ENCODE measurements around the gene CDYL2. TPM values are rescaled to one million over a fixed set of nuclear protein-coding genes. Genes with fewer than 3 reads are reported as not detected.

CDYL2 gene
- total RNA-seq, 4 donors from 2014 or later, result 1.8 to 4.8 (median 3.1) TPM

DNA sequence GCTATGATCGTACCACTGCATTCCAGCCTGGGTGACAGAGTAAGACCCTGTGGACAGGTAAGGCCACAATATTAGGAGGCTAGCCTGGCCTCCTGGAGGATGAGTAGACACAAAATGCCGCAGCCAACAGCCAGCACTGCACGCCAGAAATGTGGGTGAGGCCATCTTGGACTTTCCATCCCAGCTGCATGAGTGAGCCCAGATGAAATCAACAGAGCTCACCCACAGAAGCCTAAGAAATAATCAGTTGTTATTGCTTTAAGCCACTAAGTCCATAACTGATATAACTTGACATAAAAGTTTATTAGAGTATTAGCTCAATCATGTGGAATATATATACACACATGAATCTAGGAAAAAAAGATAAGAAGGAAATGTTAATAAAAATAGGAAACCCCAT, 101.7 kb downstream of the CDYL2 start:
- TF ChIP-seq POLR2A (IDR thresholded peaks at IDR 0.05), result no peak
- TF ChIP-seq, protein P1, sequence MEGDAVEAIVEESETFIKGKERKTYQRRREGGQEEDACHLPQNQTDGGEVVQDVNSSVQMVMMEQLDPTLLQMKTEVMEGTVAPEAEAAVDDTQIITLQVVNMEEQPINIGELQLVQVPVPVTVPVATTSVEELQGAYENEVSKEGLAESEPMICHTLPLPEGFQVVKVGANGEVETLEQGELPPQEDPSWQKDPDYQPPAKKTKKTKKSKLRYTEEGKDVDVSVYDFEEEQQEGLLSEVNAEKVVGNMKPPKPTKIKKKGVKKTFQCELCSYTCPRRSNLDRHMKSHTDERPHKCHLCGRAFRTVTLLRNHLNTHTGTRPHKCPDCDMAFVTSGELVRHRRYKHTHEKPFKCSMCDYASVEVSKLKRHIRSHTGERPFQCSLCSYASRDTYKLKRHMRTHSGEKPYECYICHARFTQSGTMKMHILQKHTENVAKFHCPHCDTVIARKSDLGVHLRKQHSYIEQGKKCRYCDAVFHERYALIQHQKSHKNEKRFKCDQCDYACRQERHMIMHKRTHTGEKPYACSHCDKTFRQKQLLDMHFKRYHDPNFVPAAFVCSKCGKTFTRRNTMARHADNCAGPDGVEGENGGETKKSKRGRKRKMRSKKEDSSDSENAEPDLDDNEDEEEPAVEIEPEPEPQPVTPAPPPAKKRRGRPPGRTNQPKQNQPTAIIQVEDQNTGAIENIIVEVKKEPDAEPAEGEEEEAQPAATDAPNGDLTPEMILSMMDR (IDR thresholded peaks at IDR 0.05), result no peak
- no peak for DNase-seq
- no peak overlapping the region for H3K27ac ChIP-seq
- H3K27me3 ChIP-seq, result no peaks in the 10 kb centered on the region
- intact Hi-C loops (cut with DNase I), result no loop called here
- no peaks in the 10 kb centered on the region for H3K36me3 ChIP-seq
- H3K4me1 ChIP-seq, result no peaks in the 10 kb centered on the region
- H3K4me3 ChIP-seq, result no peak overlapping the region
- WGBS, 2 donors, result 89 to 97% methylated on average over 3 of the region's 3 CpGs
- H3K9me3 ChIP-seq, result no peaks in the 10 kb centered on the region

- 68 to 80% methylated on average over 2 to 4 of the region's 4 CpGs for WGBS, 2 donors
These were observed 103.8 kb downstream of the CDYL2 start for GRCh38 chr16:80700558-80700957.

GRCh38 chr16:80695020-80695419, 109.4 kb downstream of the CDYL2 start:
- WGBS, 2 donors, result 83 to 85% methylated on average over 2 of the region's 2 CpGs
- intact Hi-C loops (cut with DNase I), result no loop called here

More at GRCh38 chr16:80700558-80700957, 103.8 kb downstream of the CDYL2 start:
- no peaks in the 10 kb centered on the region for H3K9me3 ChIP-seq
- H3K27ac ChIP-seq, result no peak overlapping the region
- DNase-seq, result no peak
- TF ChIP-seq, protein P1 (IDR thresholded peaks at IDR 0.05), result no peak
- TF ChIP-seq POLR2A (IDR thresholded peaks at IDR 0.05), result no peak
- no peaks in the 10 kb centered on the region for H3K36me3 ChIP-seq
- H3K4me3 ChIP-seq, result no peak overlapping the region
- intact Hi-C loops (cut with DNase I), result no loop called here
- H3K4me1 ChIP-seq, result no peaks in the 10 kb centered on the region
- no peaks in the 10 kb centered on the region for H3K27me3 ChIP-seq

GRCh38 chr16:80693553-80693952, 110.8 kb downstream of the CDYL2 start:
- no peak for DNase-seq
- Histone ChIP-seq H3K36me3 (no peaks in the 10 kb centered on the region), H3K4me3 (no peak overlapping the region), H3K4me1 (no peaks in the 10 kb centered on the region), H3K9me3 (no peaks in the 10 kb centered on the region), H3K27me3 (no peaks in the 10 kb centered on the region), H3K27ac (no peak overlapping the region)
- intact Hi-C loops (cut with DNase I), result no loop called here
- 58 to 72% methylated on average over 4 of the region's 4 CpGs for WGBS, 2 donors
- TF ChIP-seq, protein P1 (IDR thresholded peaks at IDR 0.05), result no peak
- TF ChIP-seq POLR2A (IDR thresholded peaks at IDR 0.05), result no peak

More at GRCh38 chr16:80695020-80695419, 109.4 kb downstream of the CDYL2 start:
- Histone ChIP-seq H3K27me3 (no peaks in the 10 kb centered on the region), H3K27ac (no peak overlapping the region), H3K9me3 (no peaks in the 10 kb centered on the region), H3K4me1 (no peaks in the 10 kb centered on the region), H3K4me3 (no peak overlapping the region), H3K36me3 (no peaks in the 10 kb centered on the region)
- TF ChIP-seq POLR2A (IDR thresholded peaks at IDR 0.05), result no peak
- TF ChIP-seq, protein P1 (IDR thresholded peaks at IDR 0.05), result no peak
- DNase-seq, result no peak

DNA sequence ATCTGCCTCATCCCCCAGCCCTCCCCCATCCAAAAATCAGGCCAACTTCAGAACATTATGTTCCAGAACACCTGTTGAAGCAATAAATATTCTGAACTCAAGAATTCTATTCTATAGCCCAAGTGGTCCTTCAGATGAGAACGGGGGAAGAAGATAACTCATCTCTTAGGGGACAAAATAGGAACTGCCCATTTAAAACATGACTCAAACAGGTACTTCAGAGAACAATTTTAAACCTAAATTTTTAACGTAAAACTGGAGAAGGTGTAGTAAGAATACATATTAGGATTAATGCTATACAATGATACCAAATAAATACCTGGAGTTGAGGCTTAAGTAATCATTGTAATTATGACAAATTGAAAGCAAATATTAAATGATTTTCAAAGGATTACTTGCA, 112.1 kb downstream of the CDYL2 start:
- intact Hi-C loops (cut with DNase I), result no loop called here
- H3K9me3 ChIP-seq, result no peaks in the 10 kb centered on the region
- H3K36me3 ChIP-seq, result no peaks in the 10 kb centered on the region
- WGBS, 2 donors, result 58 to 67% methylated on average over 2 of the region's 2 CpGs
- no peak overlapping the region for H3K27ac ChIP-seq
- no peak overlapping the region for H3K4me3 ChIP-seq
- no peaks in the 10 kb centered on the region for H3K4me1 ChIP-seq
- TF ChIP-seq, protein P1 (IDR thresholded peaks at IDR 0.05), result no peak
- TF ChIP-seq POLR2A (IDR thresholded peaks at IDR 0.05), result no peak
- H3K27me3 ChIP-seq, result no peaks in the 10 kb centered on the region
- no peak for DNase-seq
